ENCODE measurements around the gene GAD1. TPM values are rescaled to one million over a fixed set of nuclear protein-coding genes. Genes with fewer than 3 reads are reported as not detected.
A peak's percentile ranks its signal among the peaks of the same experiment; 100 is the strongest.

Gene GAD1
- total and polyA plus RNA-seq, 2 donors from 2014 or later, result 1.1 to 4.1 TPM

DNA sequence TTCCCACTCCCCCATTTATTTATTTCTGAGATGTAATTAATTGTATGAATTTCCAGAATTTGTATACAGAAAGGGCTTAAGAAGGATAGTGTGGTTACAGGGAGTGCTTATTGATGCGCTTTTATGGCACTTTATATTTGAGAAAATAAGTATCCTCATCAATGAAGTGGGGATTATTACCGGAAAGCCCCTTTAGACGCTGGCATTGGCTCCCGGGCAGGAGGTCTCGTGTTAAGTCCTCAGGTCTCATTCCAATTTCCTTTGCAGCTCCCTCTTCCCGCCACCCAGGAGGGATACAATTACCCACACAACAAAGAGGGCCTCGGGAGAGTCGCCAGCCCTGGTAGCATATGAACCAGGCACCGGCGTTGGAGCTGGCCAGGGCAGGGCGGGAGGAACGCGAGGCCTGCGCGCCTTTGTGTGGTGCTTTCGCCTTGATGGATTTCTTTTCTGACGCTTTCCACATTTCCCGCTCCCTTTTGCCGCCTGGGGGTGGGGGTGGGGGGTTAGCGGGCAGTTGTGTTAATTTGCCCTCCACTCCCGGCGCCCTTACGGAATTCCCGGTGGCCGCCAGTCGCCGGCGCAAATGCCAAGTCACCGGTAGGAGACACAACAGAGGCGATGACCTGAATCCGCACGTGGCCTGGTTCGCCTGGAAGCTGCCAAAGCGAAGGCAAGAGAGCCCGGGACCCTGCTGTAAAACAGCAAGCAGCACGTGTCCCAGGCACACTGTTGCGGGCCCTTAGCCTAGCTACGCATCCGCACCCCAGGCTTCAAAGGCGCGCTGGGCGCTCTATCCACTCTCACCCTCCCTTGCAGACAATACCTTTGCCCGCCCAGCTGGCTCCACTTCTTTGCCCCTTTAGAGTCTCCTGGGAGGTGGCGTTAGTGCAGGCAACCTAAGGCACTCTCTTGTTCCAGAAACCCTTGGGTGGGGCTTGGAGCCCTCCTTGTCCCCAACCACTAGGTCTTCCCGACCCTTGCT, 3.3 kb downstream of the GAD1 start:
- H3K4me3 ChIP-seq (ENCODE audit: low read length in 3 of 3), result peak overlapping the region in 1 of 3 donors; percentile 46

DNA sequence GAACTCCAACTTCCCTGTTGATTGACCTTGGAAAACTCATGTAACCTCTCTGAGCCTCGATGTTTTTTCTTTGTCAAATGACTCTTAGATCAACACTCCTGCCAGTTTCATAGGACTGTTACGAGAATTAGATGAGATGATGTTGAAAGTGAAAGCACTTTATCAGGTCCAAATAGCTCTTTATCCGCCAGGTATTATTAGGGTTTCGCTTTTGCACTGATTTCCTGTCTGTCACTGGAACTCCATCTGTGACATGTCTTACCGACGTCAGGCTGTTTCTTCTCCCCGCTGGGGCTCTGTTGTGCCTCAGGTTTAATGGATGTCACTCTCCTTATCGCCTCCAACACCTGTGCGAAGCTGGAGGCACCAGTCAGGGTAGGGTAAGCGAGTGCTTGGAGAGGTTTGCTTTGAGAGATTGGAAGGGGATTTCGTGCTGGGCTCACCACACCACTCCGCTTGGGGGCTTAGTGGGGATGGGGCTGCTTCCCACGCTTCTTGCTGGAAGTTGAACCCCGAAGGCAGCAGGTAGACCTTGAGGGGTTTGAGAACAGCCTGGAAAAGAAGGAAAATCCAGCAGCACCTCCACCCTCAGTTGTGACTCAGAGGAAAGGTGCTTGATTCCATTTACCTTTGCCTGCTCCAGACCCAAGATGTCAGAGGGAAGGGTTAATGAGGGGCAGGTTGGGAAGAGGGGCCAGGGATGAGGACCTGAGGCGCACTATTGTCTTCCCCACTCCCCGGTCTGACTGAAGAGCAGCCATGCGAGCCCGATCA, 4.3 kb downstream of the GAD1 start:
- peaks cover 3 to 26% (median 6%) of the 10 kb centered on the region in 3 donors for H3K4me1 ChIP-seq (ENCODE audit: control insufficient read depth in 2 of 3, insufficient read depth in 2 of 3, low read depth in 1 of 3, low read length in 3 of 3)
- intact Hi-C loops (cut with DNase I), result no loop called here
- H3K4me3 ChIP-seq (ENCODE audit: low read length in 3 of 3), result peak overlapping the region in 2 of 3 donors; percentile 43 to 46
- peaks cover 57% of the 10 kb centered on the region for H3K27me3 ChIP-seq (ENCODE audit: control insufficient read depth, insufficient read depth, low read length)
- no peaks in the 10 kb centered on the region for H3K36me3 ChIP-seq (ENCODE audit: control insufficient read depth in 2 of 3, insufficient read depth in 3 of 3, low read length in 3 of 3)
- TF ChIP-seq, protein P1, sequence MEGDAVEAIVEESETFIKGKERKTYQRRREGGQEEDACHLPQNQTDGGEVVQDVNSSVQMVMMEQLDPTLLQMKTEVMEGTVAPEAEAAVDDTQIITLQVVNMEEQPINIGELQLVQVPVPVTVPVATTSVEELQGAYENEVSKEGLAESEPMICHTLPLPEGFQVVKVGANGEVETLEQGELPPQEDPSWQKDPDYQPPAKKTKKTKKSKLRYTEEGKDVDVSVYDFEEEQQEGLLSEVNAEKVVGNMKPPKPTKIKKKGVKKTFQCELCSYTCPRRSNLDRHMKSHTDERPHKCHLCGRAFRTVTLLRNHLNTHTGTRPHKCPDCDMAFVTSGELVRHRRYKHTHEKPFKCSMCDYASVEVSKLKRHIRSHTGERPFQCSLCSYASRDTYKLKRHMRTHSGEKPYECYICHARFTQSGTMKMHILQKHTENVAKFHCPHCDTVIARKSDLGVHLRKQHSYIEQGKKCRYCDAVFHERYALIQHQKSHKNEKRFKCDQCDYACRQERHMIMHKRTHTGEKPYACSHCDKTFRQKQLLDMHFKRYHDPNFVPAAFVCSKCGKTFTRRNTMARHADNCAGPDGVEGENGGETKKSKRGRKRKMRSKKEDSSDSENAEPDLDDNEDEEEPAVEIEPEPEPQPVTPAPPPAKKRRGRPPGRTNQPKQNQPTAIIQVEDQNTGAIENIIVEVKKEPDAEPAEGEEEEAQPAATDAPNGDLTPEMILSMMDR (IDR thresholded peaks at IDR 0.05; ENCODE audit: borderline replicate concordance, extremely low read depth, insufficient read depth), result no peak
- no peaks in the 10 kb centered on the region for H3K9me3 ChIP-seq (ENCODE audit: control insufficient read depth in 2 of 3, insufficient read depth in 1 of 3, low read length in 3 of 3)
- peak in 2 of 5 donors; percentile 33 to 48 for DNase-seq
- no peak overlapping the region for H3K27ac ChIP-seq (ENCODE audit: low read depth in 2 of 2, low read length in 2 of 2)
- FAIRE-seq, result no peak
- peak overlapping the region in 1 of 3 donors; percentile 5 for H3K9ac ChIP-seq (ENCODE audit: low read length in 3 of 3)

More for the DNA sequence above, 3.3 kb downstream of the GAD1 start:
- H3K4me1 ChIP-seq (ENCODE audit: control insufficient read depth in 2 of 3, insufficient read depth in 2 of 3, low read depth in 1 of 3, low read length in 3 of 3), result peaks cover 3 to 26% (median 6%) of the 10 kb centered on the region in 3 donors
- FAIRE-seq (no peak), DNase-seq (peak in 2 of 5 donors; percentile 47 to 67)
- no peaks in the 10 kb centered on the region for H3K36me3 ChIP-seq (ENCODE audit: control insufficient read depth in 2 of 3, insufficient read depth in 3 of 3, low read length in 3 of 3)
- intact Hi-C loops (cut with DNase I), result no loop called here
- H3K27me3 ChIP-seq (ENCODE audit: control insufficient read depth, insufficient read depth, low read length), result peaks cover 63% of the 10 kb centered on the region
- H3K9me3 ChIP-seq (ENCODE audit: control insufficient read depth in 2 of 3, insufficient read depth in 1 of 3, low read length in 3 of 3), result no peaks in the 10 kb centered on the region
- H3K27ac ChIP-seq (ENCODE audit: low read depth in 2 of 2, low read length in 2 of 2), result no peak overlapping the region
- no peak overlapping the region for H3K9ac ChIP-seq (ENCODE audit: low read length in 3 of 3)
- TF ChIP-seq, protein P1 (IDR thresholded peaks at IDR 0.05; ENCODE audit: borderline replicate concordance, extremely low read depth, insufficient read depth), result no peak

DNA sequence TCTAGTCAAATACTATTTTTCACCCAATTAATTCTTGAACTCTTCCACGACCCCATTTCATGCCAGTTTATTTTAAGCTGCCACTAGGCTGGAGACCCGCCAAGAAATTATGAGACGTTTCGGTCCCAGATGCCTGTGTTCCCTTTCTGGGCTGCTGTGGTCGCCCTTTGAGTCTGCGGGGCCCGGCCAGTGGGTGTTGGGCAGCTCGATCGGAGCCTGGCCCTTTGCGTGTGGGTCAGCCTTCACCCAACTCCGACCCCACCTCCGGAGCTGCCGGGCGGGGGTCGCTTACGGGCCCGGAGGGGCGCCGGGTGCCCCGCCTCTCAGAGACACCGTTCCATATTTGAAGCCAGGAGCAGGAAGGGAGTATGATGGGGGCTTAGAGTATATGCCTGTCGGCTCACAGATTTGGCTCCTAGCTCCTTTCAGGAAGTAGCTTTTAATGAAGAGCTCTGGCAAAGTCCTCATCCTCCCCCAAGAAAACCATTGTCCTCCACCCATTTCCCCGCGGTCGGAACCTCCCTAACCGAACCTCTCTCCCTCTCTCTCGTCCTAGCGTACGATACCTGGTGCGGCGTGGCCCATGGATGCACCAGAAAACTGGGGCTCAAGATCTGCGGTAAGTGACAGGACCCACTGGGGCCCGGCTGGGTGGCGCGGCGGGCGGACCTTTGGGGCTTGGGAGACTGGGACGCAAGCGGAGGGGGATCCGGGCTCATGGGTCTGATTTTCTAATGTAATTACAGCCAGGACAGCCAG, 5.0 kb downstream of the GAD1 start:
- peaks cover 52% of the 10 kb centered on the region for H3K27me3 ChIP-seq (ENCODE audit: control insufficient read depth, insufficient read depth, low read length)
- no peak overlapping the region for H3K4me3 ChIP-seq (ENCODE audit: low read length in 3 of 3)
- H3K9ac ChIP-seq (ENCODE audit: low read length in 3 of 3), result peak overlapping the region in 1 of 3 donors; percentile 5
- H3K36me3 ChIP-seq (ENCODE audit: control insufficient read depth in 2 of 3, insufficient read depth in 3 of 3, low read length in 3 of 3), result no peaks in the 10 kb centered on the region
- H3K9me3 ChIP-seq (ENCODE audit: control insufficient read depth in 2 of 3, insufficient read depth in 1 of 3, low read length in 3 of 3), result no peaks in the 10 kb centered on the region
- FAIRE-seq, result no peak
- intact Hi-C loops (cut with DNase I), result no loop called here
- no peak overlapping the region for H3K27ac ChIP-seq (ENCODE audit: low read depth in 2 of 2, low read length in 2 of 2)
- H3K4me1 ChIP-seq (ENCODE audit: control insufficient read depth in 2 of 3, insufficient read depth in 2 of 3, low read depth in 1 of 3, low read length in 3 of 3), result peaks cover 3 to 26% (median 6%) of the 10 kb centered on the region in 3 donors
- peak in 2 of 5 donors; percentile 10 to 48 for DNase-seq
- TF ChIP-seq, protein P1 (IDR thresholded peaks at IDR 0.05; ENCODE audit: borderline replicate concordance, extremely low read depth, insufficient read depth), result no peak
